Esophagus squamous epithelium (tissue), 5 donors: Measurements from ENCODE around the gene IFT80. TPM values are rescaled to one million over a fixed set of nuclear protein-coding genes. Genes with fewer than 3 reads are reported as not detected.
A peak's percentile ranks its signal among the peaks of the same experiment; 100 is the strongest.

Experiments
- DNase-seq: peaks from one replicate; lab custom pipeline; 2025; lab: John Stamatoyannopoulos, UW
- H3K27ac ChIP-seq, 4 donors: fragments of 200-600 bp; sonication (generic); one replicate each; pipeline ENCODE4 v1.5.1; 2016 to 2019; ENCODE audit warnings: mild to moderate bottlenecking in 1 of 4
- H3K27me3 ChIP-seq, 4 donors: fragments of 200-600 bp; sonication (generic); 1 replicate in 3 of 4; 2 replicates in 1 of 4; pipeline versions ENCODE4 v1.5.1 to v1.6.0; 2017 to 2021; ENCODE audit warnings: antibody characterized with exemption in 1 of 4
- H3K36me3 ChIP-seq, 3 donors: fragments of 200-600 bp; sonication (generic); one replicate each; pipeline ENCODE4 v1.5.1; 2016 to 2019
- H3K4me1 ChIP-seq, 3 donors: fragments of 200-600 bp; sonication (generic); one replicate each; pipeline ENCODE4 v1.5.1; 2017 to 2019
- H3K4me3 ChIP-seq, 4 donors: fragments of 200-600 bp; sonication (generic); 1 replicate in 3 of 4; 2 replicates in 1 of 4; pipeline ENCODE4 v1.5.1; 2016 to 2019; ENCODE audit warnings: mild to moderate bottlenecking in 2 of 4, moderate library complexity in 1 of 4
- H3K9me3 ChIP-seq, 3 donors: fragments of 200-600 bp; sonication (generic); one replicate each; pipeline ENCODE4 v1.5.1; 2016 to 2019
- POLR2A ChIP-seq, 4 donors: fragments of 450-650 bp; IDR thresholded peaks; one replicate each; pipeline ENCODE4 v1.6.1; 2017; ENCODE audit warnings: antibody characterized with exemption in 4 of 4, mild to moderate bottlenecking in 4 of 4, moderate library complexity in 3 of 4
- WGBS, 2 donors: methylation state at CpG; one replicate each; pipeline ENCODE4 v1.1.5; 2018; 5-methylcytosine and 5-hydroxymethylcytosine counted together
- intact Hi-C: fragments of 100-400 bp; cut with DNase I; formaldehyde crosslinking; loops from one replicate; pipeline ENCODE4 v1.15.0; 2022
- total RNA-seq, 4 donors: library from RNA; depleted of rRNA; stranded (reverse); fragments of >200 nt; gene quantifications; one replicate each; pipeline ENCODE4 v1.1.0, GENCODE V29; 2016
- TF ChIP-seq, protein P1 (sequence below), 6 experiments: fragments of 450-650 bp in 4 of 6; fragments of 200-600 bp in 2 of 6; sonication (generic) in 2 of 6; IDR thresholded peaks; one replicate each; pipeline ENCODE4 v1.5.1; 2016 to 2019; ENCODE audit warnings: antibody characterized with exemption in 6 of 6, mild to moderate bottlenecking in 4 of 6, moderate library complexity in 4 of 6
- donor health status: DM: yes; HTN: yes; CAD: no.

IFT80 gene
- total RNA-seq, 4 donors from 2014 or later: 10.8 to 20.4 (median 14.9) TPM

DNA sequence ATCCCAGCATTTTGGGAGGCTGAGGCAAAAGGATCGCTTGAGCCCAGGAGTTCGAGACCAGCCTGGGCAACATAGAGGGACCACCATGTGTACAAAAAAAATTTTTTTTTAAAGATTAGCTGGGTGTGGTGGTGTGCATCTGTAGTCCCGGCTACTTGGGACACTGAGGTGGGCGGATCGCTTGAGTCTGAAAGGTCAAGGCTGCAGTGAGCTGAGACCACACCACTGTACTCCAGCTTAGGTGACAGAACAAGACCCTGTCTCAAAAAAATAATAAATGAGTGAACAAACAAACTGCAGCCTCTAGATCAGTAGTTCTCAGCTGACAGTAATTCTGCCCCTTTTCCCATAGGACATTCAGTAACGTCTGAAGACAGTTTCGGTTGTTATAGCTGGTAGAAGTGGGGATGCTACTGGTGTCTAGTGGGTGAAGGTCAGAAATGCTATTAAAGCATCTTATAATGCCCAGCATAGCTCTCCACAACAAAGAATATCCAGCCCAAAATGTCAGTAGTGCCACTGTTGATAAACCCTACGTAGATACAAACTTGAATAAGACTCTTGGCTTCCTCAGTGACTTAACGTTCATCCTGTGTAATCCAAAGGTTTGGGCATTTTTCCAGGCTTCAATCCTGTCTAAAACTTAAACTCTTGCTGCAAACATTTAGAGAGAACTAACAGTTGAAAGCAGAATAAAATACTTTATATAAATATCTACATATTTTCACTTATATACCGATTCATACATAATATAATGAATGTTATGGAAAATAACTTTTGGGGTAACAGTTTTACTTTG, 11.0 kb upstream of the IFT80 start:
- no peaks in the 10 kb centered on the region for H3K27me3 ChIP-seq
- no peak overlapping the region for H3K27ac ChIP-seq

DNA sequence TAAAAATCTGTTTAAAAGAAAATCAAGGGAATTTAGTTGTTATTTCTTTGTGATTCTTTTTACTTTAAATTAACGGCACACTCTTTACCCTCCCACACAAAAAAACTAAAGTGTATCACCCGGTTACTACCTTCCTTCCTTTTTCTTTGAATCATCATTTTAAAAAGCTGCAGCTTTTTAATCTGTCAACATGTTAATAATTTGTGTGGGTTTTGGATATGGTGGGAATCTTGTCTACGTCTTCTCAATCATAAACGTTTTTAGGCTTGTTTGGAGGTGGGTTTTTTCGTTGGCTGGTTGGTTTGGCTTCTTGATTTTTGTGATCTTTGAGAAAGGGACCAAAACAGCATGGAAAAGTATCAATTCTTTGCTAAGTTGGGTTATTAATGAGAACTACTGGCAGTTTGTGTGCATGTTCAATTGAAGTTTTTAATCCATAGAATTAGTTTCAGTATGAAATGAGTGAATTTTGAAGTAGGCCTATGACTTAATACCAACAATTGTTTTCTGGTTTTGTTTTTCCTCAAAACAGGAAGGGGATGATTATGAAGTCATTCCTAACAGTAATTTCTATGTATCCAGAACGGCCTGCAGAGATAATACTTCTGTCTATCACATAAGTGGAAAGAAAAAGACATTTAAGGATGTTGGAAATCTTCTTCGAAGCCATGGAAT, 4.9 kb upstream of the IFT80 start:
- Histone ChIP-seq H3K4me1 (peaks cover 0 to 54% (median 3%) of the 10 kb centered on the region in 3 donors), H3K27ac (peak overlapping the region; percentile 29 to 98 (median 91)), H3K36me3 (peaks cover 0 to 23% (median 0%) of the 10 kb centered on the region in 3 donors), H3K9me3 (no peaks in the 10 kb centered on the region), H3K27me3 (peaks cover 0 to 4% (median 0%) of the 10 kb centered on the region in 4 donors), H3K4me3 (peak overlapping the region; percentile 66 to 90 (median 76))
- no peak for TF ChIP-seq POLR2A (IDR thresholded peaks at IDR 0.05)
- TF ChIP-seq, protein P1, sequence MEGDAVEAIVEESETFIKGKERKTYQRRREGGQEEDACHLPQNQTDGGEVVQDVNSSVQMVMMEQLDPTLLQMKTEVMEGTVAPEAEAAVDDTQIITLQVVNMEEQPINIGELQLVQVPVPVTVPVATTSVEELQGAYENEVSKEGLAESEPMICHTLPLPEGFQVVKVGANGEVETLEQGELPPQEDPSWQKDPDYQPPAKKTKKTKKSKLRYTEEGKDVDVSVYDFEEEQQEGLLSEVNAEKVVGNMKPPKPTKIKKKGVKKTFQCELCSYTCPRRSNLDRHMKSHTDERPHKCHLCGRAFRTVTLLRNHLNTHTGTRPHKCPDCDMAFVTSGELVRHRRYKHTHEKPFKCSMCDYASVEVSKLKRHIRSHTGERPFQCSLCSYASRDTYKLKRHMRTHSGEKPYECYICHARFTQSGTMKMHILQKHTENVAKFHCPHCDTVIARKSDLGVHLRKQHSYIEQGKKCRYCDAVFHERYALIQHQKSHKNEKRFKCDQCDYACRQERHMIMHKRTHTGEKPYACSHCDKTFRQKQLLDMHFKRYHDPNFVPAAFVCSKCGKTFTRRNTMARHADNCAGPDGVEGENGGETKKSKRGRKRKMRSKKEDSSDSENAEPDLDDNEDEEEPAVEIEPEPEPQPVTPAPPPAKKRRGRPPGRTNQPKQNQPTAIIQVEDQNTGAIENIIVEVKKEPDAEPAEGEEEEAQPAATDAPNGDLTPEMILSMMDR (IDR thresholded peaks at IDR 0.05): no peak
- DNase-seq: no peak
- intact Hi-C loops: no loop called here
- WGBS, 2 donors: 30 to 40% methylated on average over 7 of the region's 7 CpGs

More for the DNA sequence above, 11.0 kb upstream of the IFT80 start:
- no peak for DNase-seq
- H3K36me3 ChIP-seq: peaks cover 0 to 73% (median 0%) of the 10 kb centered on the region in 3 donors
- H3K4me1 ChIP-seq: peaks cover 0 to 8% (median 0%) of the 10 kb centered on the region in 3 donors
- intact Hi-C loops: no loop called here
- no peaks in the 10 kb centered on the region for H3K9me3 ChIP-seq
- 76 to 79% methylated on average over 10 of the region's 10 CpGs for WGBS, 2 donors
- no peak overlapping the region for H3K4me3 ChIP-seq
- TF ChIP-seq, protein P1 (IDR thresholded peaks at IDR 0.05): no peak
- no peak for TF ChIP-seq POLR2A (IDR thresholded peaks at IDR 0.05)

- peak overlapping the region; percentile 66 to 90 (median 76) for H3K4me3 ChIP-seq
- peak overlapping the region; percentile 40 to 98 (median 91) for H3K27ac ChIP-seq
- intact Hi-C loops: no loop called here
- peaks cover 0 to 61% (median 8%) of the 10 kb centered on the region in 3 donors for H3K4me1 ChIP-seq
- DNase-seq: no peak
- TF ChIP-seq, protein P1 (IDR thresholded peaks at IDR 0.05): no peak
- no peak for TF ChIP-seq POLR2A (IDR thresholded peaks at IDR 0.05)
- 33 to 40% methylated on average over 2 of the region's 2 CpGs for WGBS, 2 donors
- peaks cover 0 to 23% (median 0%) of the 10 kb centered on the region in 3 donors for H3K36me3 ChIP-seq
- H3K9me3 ChIP-seq: no peaks in the 10 kb centered on the region
- H3K27me3 ChIP-seq: peaks cover 0 to 4% (median 0%) of the 10 kb centered on the region in 4 donors
Measured at GRCh38 chr3:160403028-160403545, 4.1 kb upstream of the IFT80 start.

GRCh38 chr3:160402221-160403027, 3.4 kb upstream of the IFT80 start:
- Histone ChIP-seq H3K4me3 (peak overlapping the region; percentile 66 to 90 (median 76)), H3K27me3 (peaks cover 0 to 4% (median 0%) of the 10 kb centered on the region in 4 donors), H3K9me3 (no peaks in the 10 kb centered on the region), H3K4me1 (peaks cover 0 to 64% (median 9%) of the 10 kb centered on the region in 3 donors), H3K27ac (peak overlapping the region; percentile 86 to 98 (median 92)), H3K36me3 (peaks cover 0 to 18% (median 0%) of the 10 kb centered on the region in 3 donors)
- TF ChIP-seq, protein P1 (IDR thresholded peaks at IDR 0.05): no peak
- no peak for TF ChIP-seq POLR2A (IDR thresholded peaks at IDR 0.05)
- WGBS, 2 donors: 18 to 23% methylated on average over 11 of the region's 11 CpGs
- intact Hi-C loops: no loop called here
- DNase-seq: no peak
